HG02852 (cell line): Measurements from ENCODE around the gene ABCA4.

ENCODE experiments used
- ATAC-seq: cut with Tn5 transposase; IDR thresholded peaks from one replicate; pipeline ENCODE4 v1.9.1; 2021; ENCODE audit warnings: mild to moderate bottlenecking, moderate library complexity; ENCODE audit not compliant: unreplicated experiment

The ABCA4 gene

DNA sequence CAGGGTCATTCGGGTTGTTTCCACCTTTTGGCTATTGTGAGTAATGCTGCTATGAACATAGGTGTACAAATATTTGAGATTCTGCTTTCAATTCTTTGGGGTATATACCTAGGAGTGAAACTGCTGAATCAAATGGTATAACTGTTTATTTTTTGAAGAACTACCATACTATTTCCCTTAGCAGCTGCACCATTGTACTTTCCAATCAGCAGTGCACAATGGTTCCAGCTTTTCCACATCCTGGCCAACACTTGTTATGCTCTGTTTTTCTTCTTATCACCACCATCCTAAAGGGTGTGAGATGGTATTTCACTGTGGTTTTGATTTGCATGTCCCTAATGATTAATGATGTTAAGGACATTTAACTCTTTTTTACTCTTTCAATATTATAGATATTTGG is 3.6 kb upstream of the ABCA4 start:
- no peak for ATAC-seq

DNA sequence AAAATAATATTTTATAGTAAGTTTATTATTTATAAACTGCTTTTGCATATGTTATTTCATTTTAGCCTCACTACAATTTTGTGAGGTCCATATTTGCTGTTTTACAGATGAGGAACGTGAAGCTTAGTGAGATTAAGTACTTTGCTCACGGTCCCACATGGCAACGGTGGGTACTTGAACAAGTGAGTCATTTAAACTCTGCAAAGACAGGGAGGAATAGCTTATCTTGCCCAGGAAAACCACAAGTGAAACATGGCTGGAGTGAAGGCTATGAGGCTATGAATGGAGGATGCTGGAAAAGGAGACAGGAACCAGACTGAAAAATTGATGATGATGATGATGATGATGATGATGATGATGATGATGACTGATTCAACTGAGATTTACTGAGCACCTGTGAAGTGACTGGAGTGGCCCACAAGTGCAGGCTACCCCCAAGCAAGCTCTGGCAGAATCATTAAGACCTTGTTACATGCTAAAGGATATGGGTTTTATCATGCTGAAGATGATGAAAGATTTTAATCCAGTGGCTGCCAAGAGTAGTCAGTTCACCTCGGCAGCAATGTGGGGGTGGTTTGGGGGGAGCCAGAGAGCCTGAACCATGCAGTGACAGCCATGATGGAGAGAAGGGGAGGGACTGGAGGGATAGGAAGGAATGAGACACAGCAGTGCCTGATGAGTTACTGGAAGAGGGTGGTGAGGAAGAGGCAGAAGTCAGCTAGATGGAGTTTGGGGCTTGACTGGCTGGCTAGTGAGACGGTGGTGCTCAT is 1.4 kb upstream of the ABCA4 start:
- ATAC-seq = no peak

DNA sequence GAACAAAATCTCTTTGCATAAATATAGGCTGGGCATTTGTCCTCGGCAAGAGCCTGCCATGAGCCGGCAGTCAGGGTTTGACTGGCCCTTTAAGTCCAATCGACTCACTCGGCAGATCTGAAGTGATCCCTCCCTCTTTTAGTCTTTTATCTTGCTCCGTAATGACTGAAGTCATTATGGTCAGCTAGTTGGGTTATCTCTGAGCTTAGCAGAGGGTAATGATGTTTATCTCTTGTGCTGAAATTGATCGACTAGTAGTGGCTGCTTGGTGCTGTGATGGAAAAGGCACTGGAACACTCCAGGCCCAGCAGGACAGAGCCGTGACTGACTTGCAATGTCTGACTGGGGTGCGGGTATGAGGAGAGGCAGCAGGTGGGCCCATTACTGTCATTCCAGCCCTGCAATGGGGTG is 468 bp upstream of the ABCA4 start:
- ATAC-seq = no peak

DNA sequence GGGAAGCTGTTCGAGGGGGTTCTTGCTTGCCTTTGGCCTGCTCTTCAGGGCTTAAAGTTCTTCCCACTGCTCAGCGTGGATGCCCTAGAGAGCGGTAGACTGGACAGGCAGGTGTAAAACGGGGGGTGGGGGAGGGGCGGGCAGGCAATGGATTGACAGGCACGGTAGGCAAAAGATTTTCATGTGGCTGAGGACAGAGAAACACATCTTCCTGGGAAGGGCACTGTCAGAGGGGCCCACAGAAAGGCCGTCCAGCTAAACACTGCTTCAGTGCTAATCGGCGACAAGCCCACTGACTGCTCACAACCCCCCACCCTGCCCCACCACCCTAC is 412 bp downstream of the ABCA4 start:
- no peak for ATAC-seq

DNA sequence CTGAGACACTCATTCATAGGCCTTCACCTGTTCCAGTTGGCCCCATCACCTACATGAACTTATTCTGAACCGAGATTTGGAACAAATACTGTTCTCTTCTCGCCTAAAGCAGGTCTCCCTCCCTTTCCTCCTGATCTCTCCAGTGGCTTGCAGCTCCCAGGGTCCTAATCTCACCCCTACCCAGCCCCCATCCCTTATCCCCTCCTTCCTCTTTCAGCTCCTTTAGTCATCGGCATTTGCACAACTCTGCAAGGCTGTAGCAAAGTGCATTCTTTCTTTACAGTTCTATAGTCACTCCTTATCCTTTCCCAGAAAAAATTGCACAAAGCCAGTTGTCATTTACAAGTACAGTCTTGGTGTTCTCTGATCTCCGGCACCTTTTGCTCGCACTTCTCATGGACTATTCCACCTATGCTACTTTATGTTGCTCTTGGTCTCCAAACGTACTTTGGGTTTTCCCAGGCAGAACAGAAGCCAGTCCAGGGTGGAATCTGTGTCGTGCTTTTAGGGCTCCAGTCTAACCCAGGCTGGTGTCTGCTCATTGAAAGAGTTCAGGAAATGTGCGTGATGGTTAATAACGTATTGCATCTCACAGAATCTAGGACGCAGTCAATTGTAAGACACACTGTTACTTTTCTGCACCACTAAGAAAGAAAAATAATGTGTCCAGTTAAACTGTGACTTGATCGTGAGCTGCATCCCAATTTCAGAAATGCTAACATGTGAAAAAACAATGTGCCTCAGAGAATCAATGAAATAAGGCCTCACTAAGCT is 965 bp downstream of the ABCA4 start:
- no peak for ATAC-seq

DNA sequence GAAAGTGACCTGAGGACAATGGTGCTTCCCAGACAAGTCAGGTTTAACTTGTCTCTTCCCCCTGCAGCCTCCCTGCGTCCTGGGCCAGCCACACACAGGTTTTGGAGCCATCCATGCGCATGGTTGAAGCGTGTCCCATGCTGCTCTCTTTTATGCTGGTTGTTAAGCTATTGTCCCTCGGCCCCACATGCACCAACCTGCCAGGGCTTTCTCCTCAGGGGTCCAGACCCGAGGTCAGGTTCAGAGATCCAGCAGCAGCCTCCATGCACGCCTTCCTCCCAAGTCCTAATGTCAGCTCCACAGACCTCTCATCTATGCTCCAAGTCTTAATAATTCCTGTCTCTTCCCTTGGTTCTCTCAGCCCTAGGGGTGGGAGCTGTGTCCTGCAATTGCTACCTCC is 1.6 kb downstream of the ABCA4 start:
- ATAC-seq = no peak

DNA sequence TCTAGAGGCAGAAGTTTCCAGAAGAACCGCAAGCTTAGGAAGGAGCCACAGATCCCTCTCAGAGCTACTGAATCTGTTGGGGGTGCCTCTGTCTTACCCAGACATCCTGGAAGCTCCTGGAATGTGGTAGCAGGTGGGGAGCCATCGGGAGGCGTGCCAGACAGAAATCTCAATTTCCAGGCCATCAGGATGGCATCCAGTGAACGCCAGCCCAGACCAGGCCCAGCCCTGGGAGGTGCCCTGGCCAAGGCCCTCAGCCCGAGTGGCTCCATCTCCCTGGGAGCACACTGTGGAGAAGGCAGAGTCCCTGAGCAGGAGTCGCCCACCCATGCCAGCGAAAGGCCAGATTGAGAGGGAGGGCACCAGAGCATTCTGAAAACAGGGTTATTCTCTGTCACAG is 2.5 kb downstream of the ABCA4 start:
- ATAC-seq = no peak

DNA sequence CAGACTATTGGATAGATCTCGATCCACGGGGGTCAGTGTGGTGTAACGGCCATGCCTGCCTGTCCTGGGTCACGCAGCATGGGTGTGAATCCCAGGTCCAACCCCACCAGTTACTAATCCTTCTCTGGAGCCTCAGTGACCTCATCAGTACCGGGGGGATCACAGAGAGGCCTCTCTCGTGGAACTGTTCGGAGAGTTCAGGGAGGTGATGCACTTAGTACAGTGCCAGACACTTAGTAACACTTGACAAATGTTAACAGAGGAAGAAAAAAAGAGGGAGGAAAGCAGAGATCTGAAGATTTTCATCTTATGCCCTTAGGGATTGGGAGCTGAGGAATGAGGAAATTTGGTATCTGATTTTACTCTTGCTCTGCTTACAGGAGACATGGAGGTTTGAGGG is 2.9 kb downstream of the ABCA4 start:
- no peak for ATAC-seq

DNA sequence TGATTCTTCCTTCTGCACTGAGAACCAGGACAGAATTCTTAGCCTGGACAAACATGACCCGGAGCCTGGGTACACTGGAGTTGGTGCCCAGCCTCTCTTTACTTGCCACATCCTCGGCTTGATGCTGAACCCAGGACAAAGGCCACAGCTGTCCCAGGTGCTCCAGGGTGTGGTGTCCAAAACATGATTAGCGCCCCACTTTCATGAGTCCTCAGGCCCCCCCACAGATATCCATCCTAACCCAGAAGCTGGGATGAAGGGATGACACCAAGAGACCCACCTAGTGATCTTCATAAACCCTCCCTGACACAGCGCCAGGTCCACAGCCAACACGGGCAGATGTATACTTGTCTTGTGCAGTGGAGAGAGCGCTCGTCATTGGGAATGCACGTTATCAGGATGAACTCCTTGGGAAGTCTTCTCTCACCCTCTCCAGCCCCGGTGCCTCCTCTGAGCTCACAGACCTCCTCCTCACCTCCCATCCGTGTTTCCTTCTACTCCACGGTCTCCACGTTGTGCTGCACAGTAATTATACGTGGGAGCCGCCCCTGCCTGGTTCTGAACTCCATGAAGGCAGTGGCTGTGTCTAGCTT is 3.6 kb downstream of the ABCA4 start:
- no peak for ATAC-seq

DNA sequence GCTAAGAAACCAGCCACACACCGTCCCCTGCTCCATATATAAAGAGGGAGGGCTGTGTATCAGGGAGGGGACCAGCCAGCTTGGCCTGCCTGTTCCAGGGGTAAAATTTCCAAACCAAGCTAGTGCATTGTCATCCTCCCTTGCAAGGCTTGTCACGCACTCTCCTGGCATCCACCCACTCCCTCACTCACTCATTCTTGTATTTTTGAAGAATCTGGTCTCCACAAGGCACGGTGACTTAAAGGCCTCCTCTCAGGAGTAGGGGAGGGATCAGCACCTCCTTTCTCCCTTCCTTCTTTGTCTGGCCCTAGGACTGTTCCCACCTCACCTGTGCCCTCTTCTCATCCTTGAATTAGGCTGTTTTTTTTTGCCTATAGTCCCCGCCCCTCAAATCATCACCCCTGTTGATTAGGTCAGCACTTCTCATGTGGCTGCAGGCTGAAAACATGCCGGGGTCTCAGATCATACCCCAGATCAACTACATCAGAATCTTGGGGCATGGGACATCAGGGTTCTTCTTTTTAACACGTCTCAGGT is 5.0 kb downstream of the ABCA4 start:
- no peak for ATAC-seq

DNA sequence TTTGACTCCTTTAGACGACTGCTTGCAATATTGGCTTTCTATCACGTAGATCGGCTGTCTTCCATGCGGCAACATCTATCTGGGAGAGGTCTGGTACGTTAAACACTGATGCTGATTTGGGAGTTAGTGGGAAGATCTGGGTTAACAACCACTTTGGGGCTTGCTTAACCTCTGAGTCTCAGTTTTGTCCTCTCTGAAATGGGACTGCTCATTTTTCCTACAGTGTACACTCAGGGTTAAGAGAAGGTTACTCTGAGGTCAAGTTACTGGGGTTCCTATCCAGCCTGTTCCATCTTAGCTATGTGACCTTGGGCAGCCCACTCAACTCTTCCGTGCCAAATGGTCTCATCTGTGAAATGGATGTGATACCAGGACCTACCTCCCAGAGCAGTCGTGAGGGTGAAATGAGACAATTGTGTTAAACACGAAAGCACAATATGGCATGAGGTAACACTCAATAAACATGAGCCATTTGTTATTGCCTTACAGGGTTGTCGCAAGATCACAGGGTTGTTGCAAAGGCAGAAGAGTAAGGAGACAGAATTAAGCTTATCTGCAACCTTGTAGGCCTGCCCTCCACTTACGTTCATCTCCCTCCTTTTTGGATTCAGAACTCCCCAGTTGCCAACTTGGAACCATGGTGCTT is 5.6 kb downstream of the ABCA4 start:
- ATAC-seq = no peak

DNA sequence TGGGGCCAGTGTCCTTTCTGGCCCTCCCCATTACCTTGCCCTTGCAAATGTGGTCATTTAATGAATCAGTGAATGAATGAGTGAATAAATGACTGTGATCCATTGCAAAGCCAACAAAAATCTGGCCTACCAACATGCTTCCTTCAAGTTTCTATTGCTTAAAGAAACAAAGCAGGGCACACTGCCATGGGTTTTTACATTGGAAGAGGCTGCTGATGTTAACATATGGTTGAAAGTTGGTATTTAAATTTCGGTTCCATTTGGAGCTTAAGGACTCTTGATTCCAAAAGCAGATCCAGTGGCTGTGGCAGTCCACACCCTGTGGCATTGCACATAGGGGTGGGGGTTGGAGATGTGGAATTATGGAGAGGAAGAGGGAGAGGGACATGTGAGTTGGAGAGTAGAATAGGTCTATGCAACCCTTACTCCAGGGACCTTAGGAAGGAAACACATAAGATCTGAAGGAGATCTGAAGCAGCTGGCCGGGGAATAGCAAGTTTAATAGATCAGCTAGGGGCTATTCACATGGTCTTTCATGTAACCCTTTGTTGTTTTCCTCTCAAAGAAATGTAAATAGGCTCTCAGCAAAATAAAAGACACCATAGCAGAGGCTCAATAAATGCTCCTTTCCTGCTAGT is 7.2 kb downstream of the ABCA4 start:
- ATAC-seq = no peak

DNA sequence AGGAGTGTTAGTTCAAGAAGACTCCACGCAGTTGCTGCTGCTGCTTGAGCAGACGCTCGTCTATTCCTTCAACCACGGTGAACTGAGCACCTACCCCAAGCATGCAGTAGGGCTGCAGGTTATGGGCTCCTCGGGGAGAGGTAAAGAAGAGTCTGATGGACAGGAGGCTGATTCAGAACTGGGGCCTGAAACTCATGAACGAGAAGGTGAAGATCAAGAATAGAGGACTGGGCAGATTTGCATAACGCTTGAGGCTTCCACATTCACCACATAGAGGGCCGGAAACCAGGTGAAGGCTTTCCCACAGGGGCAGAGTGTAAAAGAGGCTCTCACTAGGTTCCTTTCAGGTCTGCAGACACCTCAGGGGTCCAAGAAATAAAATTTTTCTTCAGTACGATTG is 9.1 kb downstream of the ABCA4 start:
- peak; percentile 76 for ATAC-seq

DNA sequence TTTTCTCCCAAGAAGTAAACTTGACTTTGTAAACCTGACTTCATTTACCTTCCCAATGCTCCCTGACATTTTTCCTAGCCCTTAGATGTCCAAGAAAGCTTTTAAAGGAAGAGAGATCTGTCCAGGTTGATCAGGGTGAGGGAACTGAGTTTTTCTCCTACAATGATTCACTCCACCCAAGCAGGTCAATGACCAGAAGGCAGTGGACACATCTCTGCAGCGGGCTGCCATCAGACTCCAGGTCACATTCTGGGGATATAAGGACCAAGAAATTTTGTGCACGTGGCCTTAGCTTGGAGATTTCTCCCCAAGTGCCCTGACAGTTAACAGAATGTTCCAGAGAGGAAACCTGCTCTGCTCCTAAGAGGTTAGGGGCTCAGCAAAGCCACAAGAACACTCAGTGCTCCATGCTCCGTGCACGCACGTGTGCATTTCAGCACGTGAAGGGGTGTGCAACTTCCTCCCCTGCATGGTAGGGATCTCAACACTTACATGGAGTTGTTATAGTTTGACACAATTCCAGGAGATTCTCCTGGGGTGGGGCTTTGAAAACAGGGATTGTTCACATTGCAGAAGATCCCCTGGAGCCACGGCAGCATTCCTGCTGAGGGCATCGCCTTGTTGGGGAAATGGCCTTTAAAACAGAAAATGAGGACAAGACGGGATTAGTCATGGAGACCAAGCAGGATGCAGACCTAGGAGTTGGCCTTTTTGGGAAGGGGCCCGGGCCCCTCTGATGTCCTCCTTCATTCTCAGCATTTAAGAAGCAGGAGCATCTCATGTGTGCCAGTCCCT is 9.8 kb downstream of the ABCA4 start:
- ATAC-seq = no peak

DNA sequence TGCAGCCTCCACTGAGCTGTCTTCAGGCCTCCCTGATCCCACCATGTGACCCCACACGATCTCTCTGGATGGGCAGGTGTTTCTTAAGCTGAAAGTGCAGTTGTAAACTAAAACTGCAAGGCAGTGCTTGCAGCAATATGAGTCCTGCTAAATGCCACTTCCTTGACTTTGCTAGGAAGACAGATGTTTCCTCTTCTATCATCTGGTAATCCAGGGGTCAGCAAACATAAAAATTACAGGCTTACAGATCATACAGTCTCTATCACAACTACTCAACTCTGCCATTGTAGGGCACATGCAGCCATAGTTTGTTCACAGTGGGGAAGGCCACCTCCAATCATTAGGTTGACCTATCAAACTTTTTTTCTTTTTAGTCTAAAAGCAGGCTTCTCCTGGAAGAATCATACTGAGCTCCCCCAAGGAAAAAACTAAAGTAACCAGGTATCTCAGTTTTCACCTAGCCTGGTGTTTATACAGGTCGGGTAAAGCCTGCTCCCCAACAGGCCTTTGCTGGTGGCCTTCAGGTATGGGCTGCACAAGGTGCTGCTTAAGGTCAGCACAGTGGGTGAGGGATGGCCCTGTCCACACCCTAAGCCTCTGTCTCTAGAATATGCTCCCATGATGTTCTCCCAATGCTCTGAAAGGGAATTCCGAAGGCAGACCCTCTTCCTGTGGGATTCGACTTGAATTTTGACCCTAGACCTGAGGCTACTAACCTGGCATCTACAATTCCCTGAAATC is 10.8 kb downstream of the ABCA4 start:
- no peak for ATAC-seq

DNA sequence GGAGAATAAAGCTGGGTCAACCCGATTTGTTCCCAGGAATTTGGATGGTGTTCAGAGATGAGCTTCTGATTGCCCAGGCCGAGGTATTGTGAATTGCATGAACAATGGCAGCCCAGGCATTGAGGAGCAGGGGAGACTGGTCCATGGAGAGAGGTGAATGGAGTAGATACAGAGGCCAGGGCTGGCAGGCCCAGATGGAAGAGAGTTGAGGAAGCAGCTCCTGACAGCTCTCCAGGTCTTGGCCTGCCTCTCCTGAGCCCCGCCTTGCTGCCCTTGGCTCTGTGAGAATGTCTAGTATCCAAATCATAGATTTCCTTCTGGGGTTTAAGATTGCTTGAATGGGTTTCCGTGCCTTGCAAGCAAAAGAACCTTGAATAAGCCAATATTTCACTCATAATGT is 11.5 kb downstream of the ABCA4 start:
- ATAC-seq = no peak

DNA sequence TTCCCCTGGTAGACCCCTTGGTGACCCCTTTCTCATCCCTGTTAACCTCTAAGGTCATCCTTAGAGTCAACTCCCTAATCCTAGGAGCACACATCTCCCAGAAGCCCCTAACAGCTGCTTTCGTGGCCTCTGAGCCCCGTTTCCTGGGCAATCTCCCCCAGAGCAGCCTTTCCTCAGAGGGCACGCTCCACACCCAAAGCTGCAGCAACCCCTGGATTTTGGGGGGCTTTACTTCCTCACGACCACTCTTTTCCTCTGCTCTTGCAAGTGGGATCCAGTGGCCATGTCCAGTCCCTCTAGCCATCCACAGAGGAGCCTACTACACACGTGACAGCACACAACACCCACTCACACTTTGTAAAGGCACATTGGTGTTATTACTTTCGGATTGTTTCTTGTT is 13.8 kb downstream of the ABCA4 start:
- ATAC-seq = no peak

DNA sequence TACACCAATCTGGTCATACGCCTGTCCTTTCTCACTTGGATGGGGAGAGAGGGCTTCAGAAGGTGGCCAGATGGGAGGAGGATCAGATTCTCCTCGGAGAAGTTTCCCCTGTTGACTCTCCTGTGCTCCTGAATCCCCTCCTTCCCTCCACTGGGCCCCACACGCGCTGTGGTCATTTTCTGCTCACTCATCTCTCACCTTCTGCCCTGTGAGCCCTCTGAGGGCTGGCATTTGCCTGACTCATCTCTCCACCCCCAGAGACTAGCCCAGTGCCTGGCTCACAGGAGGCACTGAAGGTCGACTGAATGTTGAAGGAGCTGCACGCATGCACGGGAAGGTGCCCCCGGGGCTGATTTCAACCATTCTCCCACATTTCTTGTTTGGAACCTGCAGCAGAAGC is 14.2 kb downstream of the ABCA4 start:
- ATAC-seq = no peak

DNA sequence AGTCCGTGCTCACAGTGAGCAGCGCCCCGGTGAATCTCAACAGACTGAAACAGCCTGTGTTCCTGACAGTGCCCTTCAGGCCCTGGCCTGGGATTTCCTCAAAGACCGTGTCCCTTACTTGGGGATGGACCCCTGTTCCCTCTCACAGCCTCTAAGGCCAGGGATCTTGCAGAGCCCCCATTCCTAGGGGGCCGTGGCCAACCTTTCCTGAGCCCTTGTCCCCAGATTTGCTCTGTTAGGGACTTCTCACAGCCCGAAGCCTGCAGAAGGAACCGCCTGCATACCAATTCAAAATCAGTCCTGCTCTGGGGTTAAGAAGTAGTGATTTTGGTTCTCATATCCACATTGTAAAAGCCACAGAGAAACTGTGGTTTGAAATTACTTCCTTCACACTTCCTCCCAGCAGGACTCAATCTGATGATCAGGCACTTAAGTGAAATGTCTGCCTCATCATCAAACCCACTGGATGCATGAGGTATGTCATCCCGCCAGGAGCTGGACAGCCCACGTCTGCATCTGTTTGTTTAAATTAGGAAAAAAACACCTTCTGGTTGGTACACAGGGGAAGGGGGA is 14.9 kb downstream of the ABCA4 start:
- peak; percentile 68 for ATAC-seq
